Nephron progenitor cell (in vitro differentiated cells): Measurements from ENCODE around the gene MFAP4.

Source experiments
- DNase-seq: peaks from one replicate; pipeline ENCODE4 v3.0.0; 2021
- H3K27ac Mint-ChIP-seq: 2 replicates; pipeline ENCODE4 v1.8.0; 2021; ENCODE audit warnings: mild to moderate bottlenecking, moderate library complexity, mixed read lengths
- H3K27me3 Mint-ChIP-seq: 2 replicates; pipeline ENCODE4 v1.8.0; 2021; ENCODE audit warnings: mild to moderate bottlenecking, low read depth, mixed read lengths; ENCODE audit not compliant: poor library complexity
- H3K36me3 Mint-ChIP-seq: 2 replicates; pipeline ENCODE4 v1.8.0; 2021; ENCODE audit warnings: low read depth, mixed read lengths
- H3K4me1 Mint-ChIP-seq: 2 replicates; pipeline ENCODE4 v1.8.0; 2021; ENCODE audit warnings: mixed read lengths
- H3K4me3 Mint-ChIP-seq: 2 replicates; pipeline ENCODE4 v1.8.0; 2021; ENCODE audit warnings: mild to moderate bottlenecking, moderate library complexity, mixed read lengths
- H3K9me3 Mint-ChIP-seq: 2 replicates; pipeline ENCODE4 v1.8.0; 2021; ENCODE audit warnings: mild to moderate bottlenecking, moderate library complexity, mixed read lengths
- TF ChIP-seq, protein P1 (sequence below): fragments of 200-600 bp; sonication (generic); IDR thresholded peaks from 2 replicates; pipeline ENCODE4 v1.5.0; 2021; ENCODE audit warnings: antibody characterized with exemption

Gene MFAP4

DNA sequence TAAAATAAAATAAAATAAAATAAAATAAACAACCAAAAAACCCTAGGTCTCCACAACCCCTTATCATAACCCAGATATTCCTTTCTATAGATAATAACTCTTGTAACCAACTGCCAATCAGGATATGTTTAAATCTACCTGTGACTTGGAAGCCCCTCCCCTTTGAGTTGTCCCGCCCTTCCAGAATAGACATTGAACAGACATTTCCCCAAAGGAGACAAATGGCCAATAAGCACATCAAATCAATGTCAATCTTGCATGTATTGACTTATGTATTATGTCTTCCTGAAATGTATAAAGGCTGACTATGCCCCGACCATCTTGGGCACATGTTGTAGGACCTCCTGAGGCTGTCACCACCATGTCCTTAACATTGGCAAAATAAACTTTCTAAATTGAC lies 10.2 kb downstream of the MFAP4 start:
- peaks cover 43% of the 10 kb centered on the region for H3K4me1 Mint-ChIP-seq
- peaks cover 22% of the 10 kb centered on the region for H3K36me3 Mint-ChIP-seq
- peak overlapping the region; percentile 100 for H3K27ac Mint-ChIP-seq
- H3K9me3 Mint-ChIP-seq = no peaks in the 10 kb centered on the region
- TF ChIP-seq, protein P1, sequence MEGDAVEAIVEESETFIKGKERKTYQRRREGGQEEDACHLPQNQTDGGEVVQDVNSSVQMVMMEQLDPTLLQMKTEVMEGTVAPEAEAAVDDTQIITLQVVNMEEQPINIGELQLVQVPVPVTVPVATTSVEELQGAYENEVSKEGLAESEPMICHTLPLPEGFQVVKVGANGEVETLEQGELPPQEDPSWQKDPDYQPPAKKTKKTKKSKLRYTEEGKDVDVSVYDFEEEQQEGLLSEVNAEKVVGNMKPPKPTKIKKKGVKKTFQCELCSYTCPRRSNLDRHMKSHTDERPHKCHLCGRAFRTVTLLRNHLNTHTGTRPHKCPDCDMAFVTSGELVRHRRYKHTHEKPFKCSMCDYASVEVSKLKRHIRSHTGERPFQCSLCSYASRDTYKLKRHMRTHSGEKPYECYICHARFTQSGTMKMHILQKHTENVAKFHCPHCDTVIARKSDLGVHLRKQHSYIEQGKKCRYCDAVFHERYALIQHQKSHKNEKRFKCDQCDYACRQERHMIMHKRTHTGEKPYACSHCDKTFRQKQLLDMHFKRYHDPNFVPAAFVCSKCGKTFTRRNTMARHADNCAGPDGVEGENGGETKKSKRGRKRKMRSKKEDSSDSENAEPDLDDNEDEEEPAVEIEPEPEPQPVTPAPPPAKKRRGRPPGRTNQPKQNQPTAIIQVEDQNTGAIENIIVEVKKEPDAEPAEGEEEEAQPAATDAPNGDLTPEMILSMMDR = no peak
- DNase-seq = no peak
- no peaks in the 10 kb centered on the region for H3K27me3 Mint-ChIP-seq
- H3K4me3 Mint-ChIP-seq = peak overlapping the region; percentile 93

DNA sequence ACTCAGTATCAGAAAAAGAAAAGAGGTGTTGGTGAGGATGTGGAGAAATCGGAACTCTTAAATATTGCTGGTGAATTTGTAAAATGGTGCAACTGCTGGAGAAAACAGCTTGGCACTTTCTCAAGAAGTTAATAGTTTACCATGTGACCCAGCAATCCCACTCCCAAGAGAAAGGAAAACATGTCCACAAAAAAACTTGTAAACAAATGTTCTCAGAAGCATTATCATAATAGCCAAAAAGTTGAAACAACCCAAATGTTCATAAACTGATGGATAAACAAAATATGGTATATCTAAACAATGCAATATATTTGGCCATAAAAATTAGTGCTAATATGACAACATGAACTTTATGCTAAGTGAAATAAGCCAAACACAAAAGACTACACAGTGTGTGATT lies 11.3 kb downstream of the MFAP4 start:
- TF ChIP-seq, protein P1 = no peak
- Mint-ChIP-seq H3K4me1 (peaks cover 45% of the 10 kb centered on the region), H3K36me3 (peaks cover 16% of the 10 kb centered on the region), H3K9me3 (no peaks in the 10 kb centered on the region), H3K27me3 (no peaks in the 10 kb centered on the region), H3K4me3 (peak overlapping the region; percentile 71), H3K27ac (peak overlapping the region; percentile 78)
- no peak for DNase-seq

DNA sequence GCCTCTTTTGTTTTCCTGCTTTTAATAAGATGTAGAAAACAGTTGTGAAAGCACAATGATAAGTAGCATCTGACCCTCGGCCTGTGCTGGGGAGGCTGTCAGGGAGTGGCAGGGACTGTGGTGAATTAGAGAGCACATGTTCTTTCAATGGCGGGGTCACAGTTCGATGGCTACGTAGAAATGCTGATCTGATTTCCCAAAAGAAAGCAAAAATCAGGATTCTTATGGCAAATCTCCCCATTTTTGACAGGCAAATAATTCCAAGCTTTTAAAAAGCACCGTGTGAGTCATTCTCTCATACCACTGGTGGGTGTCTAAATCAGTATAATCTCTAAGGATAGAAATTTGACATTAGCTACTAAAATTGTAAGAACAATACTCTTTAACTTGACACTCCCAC lies 12.9 kb downstream of the MFAP4 start:
- Mint-ChIP-seq H3K4me1 (peaks cover 39% of the 10 kb centered on the region), H3K9me3 (no peaks in the 10 kb centered on the region), H3K27ac (no peak overlapping the region), H3K4me3 (no peak overlapping the region), H3K36me3 (peaks cover under 1% of the 10 kb centered on the region), H3K27me3 (no peaks in the 10 kb centered on the region)
- TF ChIP-seq, protein P1 = no peak
- DNase-seq = no peak

DNA sequence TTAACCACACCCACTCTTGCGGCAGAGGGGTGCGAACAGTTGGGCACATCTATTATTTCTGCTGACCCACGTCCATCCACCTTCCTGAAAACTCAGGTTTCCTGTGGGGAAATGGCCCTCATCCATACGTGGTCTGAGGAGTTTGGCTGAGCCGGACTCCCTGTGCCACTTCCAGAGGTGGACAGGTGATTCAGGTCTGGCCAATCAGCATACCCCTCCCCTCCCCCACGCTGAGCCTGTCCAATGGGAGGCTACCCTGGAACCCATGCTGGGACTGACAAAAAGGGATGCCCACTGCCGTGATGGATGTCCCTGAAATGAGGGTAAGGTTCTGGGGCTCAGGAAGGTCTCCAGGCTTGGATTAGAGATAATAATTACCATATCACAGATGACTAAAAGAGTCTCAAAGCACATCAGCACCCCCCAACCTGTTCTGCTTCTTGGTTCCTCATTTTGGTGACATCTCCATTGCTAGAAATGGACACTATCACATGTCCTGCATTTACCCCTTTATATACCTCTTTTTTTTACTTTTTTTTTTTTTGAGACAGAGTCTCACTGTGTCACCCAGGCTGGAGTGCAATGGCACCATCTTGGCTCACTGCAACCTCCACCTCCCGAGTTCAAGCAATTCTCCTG lies 14.0 kb downstream of the MFAP4 start:
- TF ChIP-seq, protein P1 = no peak
- Mint-ChIP-seq H3K9me3 (no peaks in the 10 kb centered on the region), H3K4me1 (peaks cover 37% of the 10 kb centered on the region), H3K4me3 (no peak overlapping the region), H3K27me3 (no peaks in the 10 kb centered on the region), H3K27ac (no peak overlapping the region), H3K36me3 (no peaks in the 10 kb centered on the region)
- DNase-seq = no peak

DNA sequence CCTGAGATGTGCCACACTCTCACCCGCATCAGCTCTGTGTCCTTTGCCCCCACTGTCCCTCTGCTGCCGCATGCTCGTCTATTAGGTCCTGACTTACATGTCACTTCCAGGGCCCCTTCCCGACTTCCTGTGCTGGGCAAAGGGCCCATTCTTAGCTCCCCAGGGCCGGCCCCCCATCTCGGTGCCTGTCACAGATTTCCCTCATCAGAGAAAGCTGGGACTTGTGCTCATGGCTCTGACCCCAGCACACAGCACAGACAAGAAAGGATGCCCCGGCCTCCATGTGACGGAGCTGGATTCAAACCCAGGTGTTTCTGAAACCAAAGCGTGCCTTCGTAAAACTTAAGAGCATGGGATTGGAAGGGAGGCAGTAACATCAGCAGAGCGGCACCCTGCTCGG lies 14.6 kb downstream of the MFAP4 start:
- Mint-ChIP-seq H3K4me1 (peaks cover 37% of the 10 kb centered on the region), H3K9me3 (no peaks in the 10 kb centered on the region), H3K27ac (no peak overlapping the region), H3K36me3 (no peaks in the 10 kb centered on the region), H3K4me3 (no peak overlapping the region), H3K27me3 (no peaks in the 10 kb centered on the region)
- TF ChIP-seq, protein P1 = no peak
- DNase-seq = no peak

DNA sequence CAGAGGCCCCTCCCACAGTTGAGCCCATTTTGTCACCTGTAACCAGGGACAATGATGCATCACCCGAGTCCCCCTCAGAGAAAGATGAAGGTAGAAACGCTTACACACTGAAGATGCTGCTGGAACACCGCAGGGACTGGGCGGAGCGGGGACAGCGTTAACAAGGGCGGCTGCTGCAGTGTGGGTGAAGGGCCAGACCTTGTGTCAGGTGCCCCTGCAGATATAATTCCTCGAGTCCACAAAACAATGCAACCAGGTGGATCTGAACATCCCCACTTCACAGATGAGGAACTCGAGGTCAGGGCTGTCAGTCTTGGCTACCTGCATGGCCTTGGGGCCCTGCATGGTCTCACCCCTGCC lies 15.0 kb downstream of the MFAP4 start:
- H3K27ac Mint-ChIP-seq = no peak overlapping the region
- TF ChIP-seq, protein P1 = no peak
- H3K36me3 Mint-ChIP-seq = no peaks in the 10 kb centered on the region
- H3K9me3 Mint-ChIP-seq = no peaks in the 10 kb centered on the region
- peaks cover 34% of the 10 kb centered on the region for H3K4me1 Mint-ChIP-seq
- no peaks in the 10 kb centered on the region for H3K27me3 Mint-ChIP-seq
- H3K4me3 Mint-ChIP-seq = no peak overlapping the region
- DNase-seq = no peak
